NT2/D1 (cell line): Measurements from ENCODE around the gene VENTX.

ENCODE experiments used
- YY1 ChIP-seq: IDR thresholded peaks from 2 replicates; pipeline ENCODE4 v1.6.1; 2011; ENCODE audit not compliant: insufficient read length, insufficient read depth
- ZNF274 ChIP-seq: IDR thresholded peaks from 2 replicates; pipeline ENCODE4 v1.6.1; 2011; ENCODE audit warnings: mild to moderate bottlenecking, low read depth, low read length

DNA sequence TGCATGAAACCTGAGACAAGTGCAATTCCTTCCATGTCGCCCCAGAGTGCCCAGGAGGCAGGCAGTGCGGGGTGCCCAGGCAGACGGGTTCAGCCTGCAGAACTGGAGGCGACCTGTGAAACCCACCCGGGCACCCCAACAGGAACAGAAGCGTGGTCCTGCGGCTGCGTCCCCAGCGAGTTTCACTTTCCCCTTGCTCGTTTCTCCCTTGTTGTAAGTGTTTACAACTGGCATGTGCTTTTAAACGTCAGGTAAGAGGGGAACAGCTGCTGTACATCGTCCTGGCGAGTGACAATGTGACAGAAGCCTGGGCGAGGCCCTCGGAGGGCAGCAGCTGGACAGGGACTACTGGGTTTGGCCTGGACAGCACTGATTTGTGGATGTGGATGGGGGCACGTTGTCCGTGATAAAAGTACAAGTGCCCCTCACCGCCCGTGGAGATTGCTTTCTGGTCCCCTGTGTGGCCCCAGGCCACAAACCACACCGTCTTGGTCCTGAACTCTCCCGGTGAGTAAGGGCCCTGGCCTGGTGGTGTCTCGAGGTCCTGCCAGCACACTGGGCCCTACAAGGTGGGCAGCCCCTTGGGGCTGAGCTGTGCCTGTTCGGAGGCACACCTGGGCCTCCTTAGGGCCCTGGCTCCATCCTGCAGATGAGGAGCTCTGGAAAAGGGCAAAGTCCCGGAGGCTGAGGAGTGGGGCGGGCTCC is 4.0 kb downstream of the VENTX start:
- TF ChIP-seq ZNF274 (no peak), YY1 (no peak)
